GM18861 (cell line): ENCODE measurements around the gene CALHM6.
A peak's percentile ranks its signal among the peaks of the same experiment; 100 is the strongest.

Experiments
- ATAC-seq: cut with Tn5 transposase; IDR thresholded peaks from one replicate; pipeline ENCODE4 v1.9.1; 2021; ENCODE audit not compliant: unreplicated experiment

Gene CALHM6

GRCh38 chr6:116461331-116461931 lies at the start of gene CALHM6:
TSS of gene CALHM6 (plus strand) at chr6:116461375. CDS start at chr6:116461930, 555 bp downstream.
- no peak for ATAC-seq

GRCh38 chr6:116412270-116412669 lies 48.9 kb upstream of the CALHM6 start:
- no peak for ATAC-seq

- no peak for ATAC-seq
Measured at GRCh38 chr6:116413357-116413756, 47.8 kb upstream of the CALHM6 start.

DNA sequence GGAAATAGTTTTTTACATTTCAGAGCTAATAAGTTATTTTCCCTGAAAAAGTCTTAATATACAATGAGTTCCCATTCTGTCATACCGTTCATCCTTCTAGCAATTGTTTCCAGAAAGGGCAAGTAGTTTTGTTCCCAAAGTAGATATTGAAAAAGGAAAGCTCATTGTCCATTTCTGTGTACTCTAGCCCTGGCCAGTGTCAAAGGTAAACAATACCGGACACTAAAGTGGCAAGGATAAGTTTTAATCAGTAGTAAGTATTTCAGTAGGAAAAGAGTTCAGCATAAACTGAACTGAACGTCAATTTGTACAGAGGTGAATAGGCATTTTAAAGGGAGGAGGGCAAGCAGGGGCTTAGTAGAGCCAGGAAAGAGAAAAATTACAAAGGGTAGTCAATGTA lies 43.5 kb upstream of the CALHM6 start:
- ATAC-seq: no peak

DNA sequence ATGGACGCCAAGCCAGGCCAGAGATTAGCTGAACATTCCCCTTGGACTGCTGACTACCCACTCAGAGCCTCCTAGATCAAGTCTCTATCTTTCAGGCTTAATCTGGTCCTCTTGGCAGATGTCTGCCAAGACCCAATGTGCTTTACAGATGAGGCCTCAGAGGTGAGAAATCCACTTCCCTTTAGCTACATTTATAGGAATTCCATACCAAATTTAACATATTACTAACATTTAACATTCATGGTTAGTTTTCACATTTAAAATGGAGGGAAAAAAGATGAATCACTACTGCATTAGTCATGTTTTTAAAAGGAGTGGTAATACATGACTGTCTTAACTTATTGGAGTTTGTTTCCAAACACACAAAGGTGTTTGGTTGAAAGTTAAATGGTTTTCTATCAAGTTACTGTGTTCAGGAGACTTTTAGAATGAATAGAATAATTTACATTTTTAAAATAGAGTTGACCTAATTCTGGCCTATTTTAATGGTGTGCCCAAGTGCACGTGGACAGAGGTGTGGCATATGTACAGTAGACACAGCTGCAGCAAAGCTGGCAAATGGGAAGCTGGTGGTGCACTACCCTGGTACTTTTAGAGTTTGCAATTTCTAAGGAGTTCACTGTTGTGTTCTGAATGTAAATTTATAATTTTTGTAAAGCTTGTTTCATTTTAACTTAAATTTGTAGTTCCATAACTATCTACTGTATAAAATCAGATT lies 41.9 kb upstream of the CALHM6 start:
- no peak for ATAC-seq

GRCh38 chr6:116420341-116420740 lies 40.8 kb upstream of the CALHM6 start:
- ATAC-seq: no peak

GRCh38 chr6:116422238-116422637 lies 38.9 kb upstream of the CALHM6 start:
- no peak for ATAC-seq

DNA sequence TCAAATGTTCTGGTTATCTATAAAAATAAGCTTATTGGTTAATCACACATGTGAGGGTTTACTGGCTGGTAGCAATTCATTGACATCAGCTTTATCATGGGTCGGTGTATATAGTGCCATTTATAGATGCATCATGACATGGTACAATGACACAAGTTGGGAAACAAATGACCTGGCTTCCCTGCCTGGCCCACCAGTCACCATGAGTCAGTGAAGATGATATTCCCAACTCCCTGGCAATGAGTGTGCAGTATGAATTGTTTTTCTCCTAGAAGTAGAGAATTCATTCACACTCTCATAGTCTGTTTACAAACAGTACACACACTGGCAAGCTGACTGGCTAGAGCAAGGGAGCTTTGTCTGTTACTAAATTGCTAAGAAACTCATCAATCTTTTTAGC lies 37.2 kb upstream of the CALHM6 start:
- no peak for ATAC-seq

GRCh38 chr6:116426551-116426950 lies 34.6 kb upstream of the CALHM6 start:
- no peak for ATAC-seq

GRCh38 chr6:116429111-116429510 lies 32.1 kb upstream of the CALHM6 start:
- no peak for ATAC-seq

GRCh38 chr6:116430860-116431259 lies 30.3 kb upstream of the CALHM6 start:
- no peak for ATAC-seq

DNA sequence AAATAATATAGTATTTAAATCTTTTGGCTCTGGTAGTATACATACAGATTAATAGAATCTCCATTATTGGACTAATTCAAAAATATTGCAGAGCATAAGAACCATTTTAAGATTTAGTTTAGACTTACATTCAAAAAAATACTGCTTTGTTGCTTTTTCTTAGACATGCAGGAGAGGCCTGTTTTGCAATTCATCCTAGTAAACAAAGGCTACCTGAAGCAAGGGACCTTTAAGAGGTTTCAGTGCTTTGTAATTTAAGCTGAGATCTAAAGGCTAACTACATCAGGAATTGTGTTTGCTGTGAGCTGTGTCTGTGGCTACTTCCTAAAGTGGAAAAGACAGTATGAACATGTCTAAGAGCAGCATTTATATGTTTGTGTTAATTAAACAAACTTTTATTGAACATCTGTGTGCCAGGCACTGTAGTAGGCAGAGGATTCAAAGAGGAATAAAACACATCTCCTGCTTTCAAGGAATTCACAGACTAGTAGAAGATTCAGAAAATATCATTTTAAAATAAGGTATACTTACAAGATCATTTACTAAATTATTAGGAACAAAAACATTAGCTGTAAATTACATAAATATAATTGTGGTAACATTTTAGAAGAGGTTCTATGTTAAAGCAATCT lies 29.1 kb upstream of the CALHM6 start:
- ATAC-seq: no peak

- ATAC-seq: no peak
Measured at GRCh38 chr6:116433206-116433712, 27.9 kb upstream of the CALHM6 start.

DNA sequence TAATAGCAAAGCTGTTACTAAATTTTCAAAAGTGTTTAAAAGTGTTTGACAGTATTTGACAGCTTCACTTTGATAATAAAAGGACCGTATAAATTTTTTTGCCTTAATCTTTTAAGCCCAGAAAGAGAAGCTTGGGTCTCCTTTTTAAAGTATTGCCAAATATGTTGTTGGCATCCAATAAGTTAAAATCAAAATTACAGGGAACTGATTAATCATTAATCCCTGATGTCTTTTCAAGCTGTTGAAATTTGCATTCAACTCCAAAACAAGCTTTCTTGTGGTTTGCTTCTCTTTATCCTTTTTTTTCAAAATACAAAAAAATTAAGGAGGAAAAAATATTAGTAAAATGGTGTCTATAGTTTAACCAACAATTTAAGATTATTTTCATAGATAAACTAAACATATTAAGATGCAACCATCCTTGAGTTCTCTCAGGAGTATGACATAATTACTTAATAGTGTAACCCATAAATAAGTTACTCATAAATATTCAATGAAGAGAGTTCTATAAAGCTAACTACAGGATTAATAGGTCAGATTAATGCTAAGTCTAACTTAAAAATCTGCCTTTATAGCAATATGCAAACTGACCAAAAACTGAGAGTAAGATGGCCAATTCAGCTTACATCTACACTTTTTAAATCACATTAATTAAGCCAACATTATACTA lies 27.0 kb upstream of the CALHM6 start:
- peak; percentile 46 for ATAC-seq

DNA sequence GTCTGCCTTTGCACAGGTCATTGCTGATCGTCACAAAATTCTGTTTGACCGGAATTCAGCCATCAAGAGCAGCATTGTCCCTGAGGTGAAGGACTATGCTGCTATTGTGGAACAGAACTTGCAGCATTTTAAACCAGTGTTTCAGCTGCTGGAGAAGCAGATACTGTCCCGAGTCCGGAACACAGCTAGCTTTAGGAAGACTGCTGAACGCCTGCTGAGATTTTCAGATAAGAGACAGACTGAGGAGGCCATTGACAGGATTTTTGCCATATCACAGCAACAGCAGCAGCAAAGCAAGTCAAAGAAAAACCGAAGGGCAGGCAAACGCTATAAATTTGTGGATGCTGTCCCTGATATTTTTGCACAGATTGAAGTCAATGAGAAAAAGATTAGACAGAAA lies 24.6 kb upstream of the CALHM6 start:
- ATAC-seq: no peak

- ATAC-seq: no peak
Measured at GRCh38 chr6:116437656-116438055, 23.5 kb upstream of the CALHM6 start.

DNA sequence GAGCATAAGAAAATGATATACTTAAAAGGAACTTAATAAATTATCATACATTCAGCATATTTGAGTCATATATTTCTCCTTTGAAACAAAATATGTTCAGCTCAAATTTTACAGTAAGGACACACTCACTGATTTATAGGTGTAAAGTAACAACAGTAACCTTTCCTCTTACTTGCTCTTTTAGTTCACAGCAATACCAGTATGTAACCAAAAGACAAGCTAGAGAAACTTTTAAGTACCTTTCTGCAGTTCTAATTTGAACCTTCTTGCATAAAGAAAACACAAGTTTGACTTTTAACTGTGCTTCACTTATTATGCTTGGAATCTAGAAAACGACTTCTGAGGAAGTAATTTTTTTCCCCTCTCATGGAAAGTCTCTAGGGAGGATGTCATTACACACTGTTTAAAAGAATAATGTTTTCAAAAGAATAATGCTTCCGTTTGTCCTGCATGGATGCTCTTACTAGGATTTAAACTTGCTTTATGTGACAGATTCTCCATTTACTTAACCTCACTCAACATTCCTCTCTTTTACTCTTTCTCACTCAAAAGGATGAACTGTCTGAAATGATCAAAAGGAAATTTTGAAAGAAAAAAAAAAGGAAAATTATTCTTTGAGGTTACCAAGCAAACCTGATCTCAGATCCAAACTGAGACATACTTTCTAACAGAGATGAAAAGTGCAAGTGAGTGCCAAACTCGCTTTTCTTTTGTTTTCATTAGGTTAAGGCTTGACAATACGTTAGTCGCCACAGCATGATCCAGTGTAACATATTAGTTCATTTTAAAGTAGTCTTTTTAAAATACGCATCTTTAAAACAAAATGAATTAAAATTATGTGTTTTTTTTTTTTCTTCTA lies 22.4 kb upstream of the CALHM6 start:
- ATAC-seq: no peak

GRCh38 chr6:116439522-116440051 lies 21.6 kb upstream of the CALHM6 start:
- ATAC-seq: no peak

GRCh38 chr6:116443105-116443504 lies 18.1 kb upstream of the CALHM6 start:
- ATAC-seq: no peak

DNA sequence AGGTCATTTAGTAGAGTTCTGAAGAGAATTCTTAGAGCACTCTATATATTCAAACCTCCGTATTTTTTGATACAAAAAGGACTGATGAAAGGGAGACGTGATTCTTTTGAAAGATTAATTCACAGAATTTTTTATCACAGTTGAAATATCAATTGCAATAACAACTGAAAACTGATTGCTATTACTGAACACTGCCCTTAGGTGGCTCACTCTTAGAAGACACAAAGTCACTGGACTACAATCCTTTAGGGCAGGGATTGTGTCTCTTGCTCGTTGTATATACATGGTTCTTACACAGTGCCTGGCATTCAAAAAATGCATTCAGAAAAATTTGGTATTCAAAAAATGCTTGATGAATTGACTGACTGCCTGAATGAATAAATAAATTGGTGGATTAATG lies 17.1 kb upstream of the CALHM6 start:
- ATAC-seq: peak; percentile 53
